CD4-positive, alpha-beta T cell (primary cell): ENCODE measurements around the gene LRP8. TPM values are rescaled to one million over a fixed set of nuclear protein-coding genes. Genes with fewer than 3 reads are reported as not detected.

Experiments
- ATAC-seq: fragments of 200-7000 bp; cut with Tn5 transposase; one replicate; pipeline ENCODE4 v1.10.0; 2022; ENCODE audit warnings: mild to moderate bottlenecking; ENCODE audit not compliant: poor library complexity
- CTCF ChIA-PET: fragments of 350-600 bp; sonication (Branson Sonifier 250); formaldehyde crosslinking; loops from one replicate; lab custom pipeline; 2021; ENCODE audit warnings: antibody characterized with exemption, inconsistent platforms; lab: Charles Lee
- POLR2A ChIA-PET: fragments of 350-600 bp; sonication (Branson Sonifier 250); formaldehyde crosslinking; loops from one replicate; lab custom pipeline; 2021; ENCODE audit warnings: antibody characterized with exemption, inconsistent platforms; lab: Charles Lee
- DNase-seq, 14 experiments: peaks; one replicate each; pipeline ENCODE4 v3.0.0-alpha.2; 2013 to 2020; ENCODE audit warnings: mixed read lengths in 2 of 14
- H3K27ac ChIP-seq, 2 donors: one replicate each; pipeline versions ENCODE4 v1.5.1 to v1.7.0; 2013; ENCODE audit warnings: low read length in 2 of 2, low read depth in 1 of 2, mild to moderate bottlenecking in 1 of 2
- H3K27me3 ChIP-seq, 2 experiments: 1 replicate in 1 of 2; 2 replicates in 1 of 2; pipeline versions ENCODE4 v1.6.1 to v1.7.0; 2013; ENCODE audit warnings: low read length in 2 of 2, control low read depth in 1 of 2, mild to moderate bottlenecking in 1 of 2, moderate library complexity in 1 of 2; ENCODE audit not compliant: insufficient read depth in 2 of 2, control insufficient read depth in 1 of 2
- H3K36me3 ChIP-seq: one replicate; pipeline ENCODE4 v1.6.1; 2013; ENCODE audit warnings: low read length, control low read depth; ENCODE audit not compliant: insufficient read depth
- H3K4me1 ChIP-seq: one replicate; pipeline ENCODE4 v1.6.1; 2013; ENCODE audit warnings: low read length, control low read depth; ENCODE audit not compliant: insufficient read depth
- H3K4me3 ChIP-seq: one replicate; pipeline ENCODE4 v1.5.1; 2013; ENCODE audit warnings: mild to moderate bottlenecking, low read length, moderate library complexity
- H3K9me3 ChIP-seq, 2 experiments: 1 replicate in 1 of 2; 2 replicates in 1 of 2; pipeline versions ENCODE4 v1.6.1 to v1.7.0; 2013; ENCODE audit warnings: low read length in 2 of 2, mild to moderate bottlenecking in 2 of 2, control low read depth in 1 of 2, moderate library complexity in 1 of 2; ENCODE audit not compliant: control insufficient read depth in 1 of 2, insufficient read depth in 1 of 2
- H3K27ac Mint-ChIP-seq: one replicate; pipeline ENCODE4 v1.8.0; 2020; ENCODE audit warnings: mixed read lengths
- H3K27me3 Mint-ChIP-seq: one replicate; pipeline ENCODE4 v1.8.0; 2021; ENCODE audit warnings: mixed read lengths
- H3K36me3 Mint-ChIP-seq: one replicate; pipeline ENCODE4 v1.8.0; 2021; ENCODE audit warnings: low read depth, mixed read lengths
- H3K4me1 Mint-ChIP-seq: one replicate; pipeline ENCODE4 v1.8.0; 2021; ENCODE audit warnings: low read depth, mixed read lengths
- H3K4me3 Mint-ChIP-seq: one replicate; pipeline ENCODE4 v1.8.0; 2020; ENCODE audit warnings: mild to moderate bottlenecking, mixed read lengths
- H3K9me3 Mint-ChIP-seq: one replicate; pipeline ENCODE4 v1.8.0; 2020; ENCODE audit warnings: mixed read lengths
- intact Hi-C, 2 experiments: fragments of 100-400 bp; cut with DNase I in 1 of 2; cut with micrococcal nuclease in 1 of 2; formaldehyde crosslinking; loops; one replicate each; pipeline versions ENCODE4 v1.15.1 to v1.9.0; 2023 to 2025; cut with DNase I, micrococcal nuclease
- total RNA-seq, 174 experiments: library from RNA in 2 of 174; stranded (reverse) in 2 of 174; gene quantifications; one replicate each; pipeline ENCODE4 v1.2.3 and lab custom pipeline; 2021 to 2026
- TF ChIP-seq, protein P1 (sequence below): fragments of 200-600 bp; IDR thresholded peaks from one replicate; pipeline ENCODE4 v1.8.0; 2022; ENCODE audit warnings: antibody characterized with exemption, mild to moderate bottlenecking

LRP8 gene
- total RNA-seq, 2 experiments from 2014 or later: 8.1 to 11.5 TPM

- TF ChIP-seq, protein P1, sequence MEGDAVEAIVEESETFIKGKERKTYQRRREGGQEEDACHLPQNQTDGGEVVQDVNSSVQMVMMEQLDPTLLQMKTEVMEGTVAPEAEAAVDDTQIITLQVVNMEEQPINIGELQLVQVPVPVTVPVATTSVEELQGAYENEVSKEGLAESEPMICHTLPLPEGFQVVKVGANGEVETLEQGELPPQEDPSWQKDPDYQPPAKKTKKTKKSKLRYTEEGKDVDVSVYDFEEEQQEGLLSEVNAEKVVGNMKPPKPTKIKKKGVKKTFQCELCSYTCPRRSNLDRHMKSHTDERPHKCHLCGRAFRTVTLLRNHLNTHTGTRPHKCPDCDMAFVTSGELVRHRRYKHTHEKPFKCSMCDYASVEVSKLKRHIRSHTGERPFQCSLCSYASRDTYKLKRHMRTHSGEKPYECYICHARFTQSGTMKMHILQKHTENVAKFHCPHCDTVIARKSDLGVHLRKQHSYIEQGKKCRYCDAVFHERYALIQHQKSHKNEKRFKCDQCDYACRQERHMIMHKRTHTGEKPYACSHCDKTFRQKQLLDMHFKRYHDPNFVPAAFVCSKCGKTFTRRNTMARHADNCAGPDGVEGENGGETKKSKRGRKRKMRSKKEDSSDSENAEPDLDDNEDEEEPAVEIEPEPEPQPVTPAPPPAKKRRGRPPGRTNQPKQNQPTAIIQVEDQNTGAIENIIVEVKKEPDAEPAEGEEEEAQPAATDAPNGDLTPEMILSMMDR: no peak
- H3K4me1 ChIP-seq: peaks cover 25% of the 10 kb centered on the region
- no peaks in the 10 kb centered on the region for H3K9me3 ChIP-seq
- peaks cover 29% of the 10 kb centered on the region for H3K4me1 Mint-ChIP-seq
- ATAC-seq (no peak), DNase-seq (no peak)
- peak overlapping the region; percentile 82 for H3K4me3 Mint-ChIP-seq
- ChIA-PET CTCF (interaction anchor here (3.0 kb wide), 1 partner anchor 13 kb away, joined by 10 read pairs; no protein-coding TSS in a partner anchor), POLR2A (interaction anchor here (0.9 to 2.6 kb wide), 5 partner anchors 9 to 43 kb away, joined by 3 to 13 read pairs (median 5); partner anchors contain the start of genes CZIB and MAGOH)
- intact Hi-C loops: loop anchor here (1.0 to 10.0 kb wide), 5 partner anchors 25 to 1141 kb away; partner anchors contain the start of genes BTF3L4 (in 1 of the 2), CZIB (in 1 of the 2), MAGOH (in 1 of the 2) and TXNDC12 (in 1 of the 2)
- no peaks in the 10 kb centered on the region for H3K27me3 ChIP-seq
- H3K36me3 ChIP-seq: no peaks in the 10 kb centered on the region
- peaks cover 21% of the 10 kb centered on the region for H3K36me3 Mint-ChIP-seq
- peak overlapping the region; percentile 93 for H3K27ac Mint-ChIP-seq
- H3K9me3 Mint-ChIP-seq: no peaks in the 10 kb centered on the region
- no peak overlapping the region for H3K27ac ChIP-seq
- no peaks in the 10 kb centered on the region for H3K27me3 Mint-ChIP-seq
- no peak overlapping the region for H3K4me3 ChIP-seq
Observed at GRCh38 chr1:53195246-53196016, 132.4 kb downstream of the LRP8 start.

Other genes starting within 250 kb of the LRP8 start
- not detected for gene SLC1A7, start 185.4 kb downstream of the LRP8 start, total RNA-seq
- 10 to 100 TPM; 10.6 to 12.0 TPM for gene CPT2, start 131.2 kb downstream of the LRP8 start, total RNA-seq
- gene CZIB, start 107.4 kb downstream of the LRP8 start, total RNA-seq: 10 to 100 TPM; 28.8 to 28.9 TPM
- gene MAGOH, start 89.6 kb downstream of the LRP8 start, total RNA-seq: 10 to 100 TPM; 59.1 to 65.2 TPM
- gene DMRTB1, start 131.3 kb upstream of the LRP8 start, total RNA-seq: not detected